ENCODE results near the gene TMEM38A.

DNA sequence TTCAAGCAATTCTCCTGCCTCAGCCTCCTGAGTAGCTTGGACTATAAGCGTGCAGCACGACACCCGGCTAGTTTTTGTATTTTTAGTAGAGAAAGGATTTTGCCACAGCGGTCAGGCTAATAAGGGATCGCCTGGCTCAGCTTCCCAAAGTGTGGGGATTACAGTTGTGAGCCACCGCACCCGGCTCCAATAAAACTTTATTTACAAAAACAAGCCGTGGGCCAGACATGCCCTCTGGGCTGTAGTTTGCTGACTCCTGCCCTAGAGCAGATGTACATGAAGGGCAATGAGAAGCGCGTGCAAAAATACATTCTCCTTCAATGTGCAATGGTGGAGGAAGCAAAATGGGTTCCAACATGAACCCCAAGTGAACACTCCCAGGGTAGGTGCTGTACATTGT, 19.2 kb upstream of the TMEM38A start:
- TF ChIP-seq, protein P1, sequence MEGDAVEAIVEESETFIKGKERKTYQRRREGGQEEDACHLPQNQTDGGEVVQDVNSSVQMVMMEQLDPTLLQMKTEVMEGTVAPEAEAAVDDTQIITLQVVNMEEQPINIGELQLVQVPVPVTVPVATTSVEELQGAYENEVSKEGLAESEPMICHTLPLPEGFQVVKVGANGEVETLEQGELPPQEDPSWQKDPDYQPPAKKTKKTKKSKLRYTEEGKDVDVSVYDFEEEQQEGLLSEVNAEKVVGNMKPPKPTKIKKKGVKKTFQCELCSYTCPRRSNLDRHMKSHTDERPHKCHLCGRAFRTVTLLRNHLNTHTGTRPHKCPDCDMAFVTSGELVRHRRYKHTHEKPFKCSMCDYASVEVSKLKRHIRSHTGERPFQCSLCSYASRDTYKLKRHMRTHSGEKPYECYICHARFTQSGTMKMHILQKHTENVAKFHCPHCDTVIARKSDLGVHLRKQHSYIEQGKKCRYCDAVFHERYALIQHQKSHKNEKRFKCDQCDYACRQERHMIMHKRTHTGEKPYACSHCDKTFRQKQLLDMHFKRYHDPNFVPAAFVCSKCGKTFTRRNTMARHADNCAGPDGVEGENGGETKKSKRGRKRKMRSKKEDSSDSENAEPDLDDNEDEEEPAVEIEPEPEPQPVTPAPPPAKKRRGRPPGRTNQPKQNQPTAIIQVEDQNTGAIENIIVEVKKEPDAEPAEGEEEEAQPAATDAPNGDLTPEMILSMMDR (IDR thresholded peaks at IDR 0.05), result no peak
- no peak for TF ChIP-seq POLR2A (IDR thresholded peaks at IDR 0.05)
